NT2/D1 (cell line): ENCODE measurements around the gene TPK1.
"Not testable (repeated sequence)": the region's sequence is repeated elsewhere in the genome, so short reads cannot be mapped to it uniquely, and the experiment has no call there.

ENCODE experiments used
- DNase-seq: peaks from one replicate; pipeline ENCODE4 v3.0.0-alpha.2; 2011; ENCODE audit warnings: low read depth, low spot score
- H3K27me3 ChIP-seq: 2 replicates; pipeline ENCODE4 v1.6.0; 2011; ENCODE audit warnings: mild to moderate bottlenecking; ENCODE audit not compliant: insufficient read length, insufficient read depth
- H3K36me3 ChIP-seq: 2 replicates; pipeline ENCODE4 v1.6.1; 2011; ENCODE audit warnings: mild to moderate bottlenecking, low read length, mixed read lengths; ENCODE audit not compliant: insufficient read depth, insufficient read length
- H3K4me1 ChIP-seq: 2 replicates; pipeline ENCODE4 v1.5.1; 2011; ENCODE audit not compliant: insufficient read depth, insufficient read length
- H3K4me3 ChIP-seq: 2 replicates; pipeline ENCODE4 v1.5.1; 2011; ENCODE audit warnings: low read depth; ENCODE audit not compliant: insufficient read length
- H3K9ac ChIP-seq: 2 replicates; pipeline ENCODE4 v1.6.0; 2011; ENCODE audit warnings: low read depth; ENCODE audit not compliant: insufficient read length
- H3K9me3 ChIP-seq: 2 replicates; pipeline ENCODE4 v1.5.1; 2011; ENCODE audit warnings: mild to moderate bottlenecking, low read length; ENCODE audit not compliant: insufficient read depth
- SUZ12 ChIP-seq: IDR thresholded peaks from 2 replicates; pipeline ENCODE4 v1.6.1; 2011; ENCODE audit not compliant: insufficient read length, insufficient read depth; ENCODE audit errors: extremely low read depth
- YY1 ChIP-seq: IDR thresholded peaks from 2 replicates; pipeline ENCODE4 v1.6.1; 2011; ENCODE audit not compliant: insufficient read length, insufficient read depth
- ZNF274 ChIP-seq: IDR thresholded peaks from 2 replicates; pipeline ENCODE4 v1.6.1; 2011; ENCODE audit warnings: mild to moderate bottlenecking, low read depth, low read length

TPK1 gene

GRCh38 chr7:144786522-144786921, 49.3 kb downstream of the TPK1 start:
- no peaks in the 10 kb centered on the region for H3K36me3 ChIP-seq
- DNase-seq: no peak
- no peaks in the 10 kb centered on the region for H3K4me1 ChIP-seq
- H3K9ac ChIP-seq: no peak overlapping the region
- no peak for TF ChIP-seq SUZ12
- TF ChIP-seq YY1: no peak
- TF ChIP-seq ZNF274: no peak
- H3K27me3 ChIP-seq: no peaks in the 10 kb centered on the region
- no peaks in the 10 kb centered on the region for H3K9me3 ChIP-seq
- H3K4me3 ChIP-seq: no peak overlapping the region

- H3K9me3 ChIP-seq: no peaks in the 10 kb centered on the region
- no peaks in the 10 kb centered on the region for H3K27me3 ChIP-seq
- TF ChIP-seq ZNF274 (no peak), SUZ12 (no peak)
- no peaks in the 10 kb centered on the region for H3K36me3 ChIP-seq
- no peak overlapping the region for H3K4me3 ChIP-seq
- H3K4me1 ChIP-seq: no peaks in the 10 kb centered on the region
- DNase-seq: no peak
- H3K9ac ChIP-seq: no peak overlapping the region
Measured at GRCh38 chr7:144786079-144786478, 49.8 kb downstream of the TPK1 start.

GRCh38 chr7:144785521-144785920, 50.3 kb downstream of the TPK1 start:
- TF ChIP-seq ZNF274 (no peak), SUZ12 (no peak), YY1 (no peak)
- DNase-seq: no peak
- Histone ChIP-seq H3K4me3 (no peak overlapping the region), H3K9ac (no peak overlapping the region), H3K27me3 (no peaks in the 10 kb centered on the region), H3K4me1 (no peaks in the 10 kb centered on the region), H3K9me3 (no peaks in the 10 kb centered on the region), H3K36me3 (no peaks in the 10 kb centered on the region)

- no peak for TF ChIP-seq ZNF274
- TF ChIP-seq YY1: no peak
- no peak for TF ChIP-seq SUZ12
- H3K9ac ChIP-seq: no peak overlapping the region
- H3K4me3 ChIP-seq: no peak overlapping the region
- no peaks in the 10 kb centered on the region for H3K36me3 ChIP-seq
- no peaks in the 10 kb centered on the region for H3K9me3 ChIP-seq
- H3K4me1 ChIP-seq: no peaks in the 10 kb centered on the region
- DNase-seq: no peak
- no peaks in the 10 kb centered on the region for H3K27me3 ChIP-seq
Measured at GRCh38 chr7:144784943-144785342, 50.9 kb downstream of the TPK1 start.

GRCh38 chr7:144784441-144784840, 51.4 kb downstream of the TPK1 start:
- no peaks in the 10 kb centered on the region for H3K36me3 ChIP-seq
- no peak for TF ChIP-seq SUZ12
- TF ChIP-seq ZNF274: no peak
- TF ChIP-seq YY1: no peak
- no peak overlapping the region for H3K9ac ChIP-seq
- H3K4me3 ChIP-seq: no peak overlapping the region
- H3K27me3 ChIP-seq: no peaks in the 10 kb centered on the region
- no peaks in the 10 kb centered on the region for H3K9me3 ChIP-seq
- H3K4me1 ChIP-seq: no peaks in the 10 kb centered on the region
- DNase-seq: no peak

- TF ChIP-seq ZNF274 (no peak), SUZ12 (no peak), YY1 (no peak)
- DNase-seq: no peak
- Histone ChIP-seq H3K4me1 (no peaks in the 10 kb centered on the region), H3K27me3 (no peaks in the 10 kb centered on the region), H3K9me3 (no peaks in the 10 kb centered on the region), H3K4me3 (no peak overlapping the region), H3K36me3 (no peaks in the 10 kb centered on the region), H3K9ac (no peak overlapping the region)
Measured at GRCh38 chr7:144782883-144783282, 53.0 kb downstream of the TPK1 start.

GRCh38 chr7:144780071-144780608, 55.7 kb downstream of the TPK1 start:
- H3K27me3 ChIP-seq: no peaks in the 10 kb centered on the region
- no peaks in the 10 kb centered on the region for H3K36me3 ChIP-seq
- H3K4me1 ChIP-seq: no peaks in the 10 kb centered on the region
- no peak overlapping the region for H3K9ac ChIP-seq
- no peak overlapping the region for H3K4me3 ChIP-seq
- DNase-seq: no peak
- no peaks in the 10 kb centered on the region for H3K9me3 ChIP-seq
- TF ChIP-seq SUZ12: no peak
- TF ChIP-seq ZNF274: no peak
- TF ChIP-seq YY1: no peak

GRCh38 chr7:144777889-144778288, 58.0 kb downstream of the TPK1 start:
- not testable (repeated sequence) for DNase-seq, H3K4me3 ChIP-seq, H3K9ac ChIP-seq, H3K9me3 ChIP-seq, H3K36me3 ChIP-seq, H3K4me1 ChIP-seq, H3K27me3 ChIP-seq
